K562 (cell line): Measurements from ENCODE around the gene CLIC3. TPM values are rescaled to one million over a fixed set of nuclear protein-coding genes. Genes with fewer than 3 reads are reported as not detected.

Experiments
- CHD1 ChIP-seq: fragments of 200-600 bp; sonication (generic); IDR thresholded peaks from one replicate; pipeline ENCODE4 v1.6.1; 2012; ENCODE audit warnings: mild to moderate bottlenecking, moderate library complexity, low read length, inconsistent platforms
- CREB1 ChIP-seq, 2 experiments: sonication (generic) in 1 of 2; formaldehyde crosslinking in 1 of 2; IDR thresholded peaks; 2 replicates each; pipeline versions ENCODE4 v1.6.1 to v1.8.0; 2012 to 2022; ENCODE audit warnings: inconsistent platforms in 1 of 2, mild to moderate bottlenecking in 1 of 2, missing genetic modification reagents in 1 of 2, moderate library complexity in 1 of 2
- EGR1 ChIP-seq: fragments of 450-650 bp; conservative IDR thresholded peaks from 2 replicates; pipeline ENCODE4 v1.6.1; 2017; ENCODE audit warnings: mild to moderate bottlenecking
- NFIC ChIP-seq: fragments of 450-650 bp; IDR thresholded peaks from 2 replicates; pipeline ENCODE4 v1.6.1; 2017; ENCODE audit warnings: mild to moderate bottlenecking, inconsistent platforms
- RBFOX2 ChIP-seq: fragments of 200-400 bp; formaldehyde crosslinking; IDR thresholded peaks from 2 replicates; pipeline ENCODE4 v1.6.1; 2017; ENCODE audit warnings: low read depth, mild to moderate bottlenecking, low read length, moderate library complexity
- SMARCE1 ChIP-seq: fragments of 450-650 bp; IDR thresholded peaks from 2 replicates; pipeline ENCODE4 v1.7.1; 2016; ENCODE audit warnings: mild to moderate bottlenecking
- ZBTB1 ChIP-seq: sonication (generic); formaldehyde crosslinking; IDR thresholded peaks from 2 replicates; pipeline ENCODE4 v1.8.1; 2023; ENCODE audit warnings: missing genetic modification reagents, low read depth, mild to moderate bottlenecking, borderline replicate concordance
- ZBTB7A ChIP-seq: IDR thresholded peaks from 2 replicates; pipeline ENCODE4 v1.6.1; 2011; ENCODE audit warnings: low read depth, mild to moderate bottlenecking, low read length, moderate library complexity, borderline replicate concordance; ENCODE audit not compliant: control insufficient read depth
- ZFP36 ChIP-seq: fragments of 150-350 bp; IDR thresholded peaks from 2 replicates; pipeline ENCODE4 v1.6.1; 2018; ENCODE audit warnings: low read length, low read depth; ENCODE audit not compliant: partially characterized antibody
- ZNF766 ChIP-seq: fragments of 200-800 bp; sonication (Bioruptor generic); conservative IDR thresholded peaks from 2 replicates; pipeline ENCODE4 v1.6.1; 2016; ENCODE audit warnings: missing genetic modification characterization, missing compliant biosample characterization
- polyA plus RNA-seq, 8 experiments: library from polyadenylated mRNA; depleted of rRNA in 4 of 8; stranded (reverse) in 5 of 8; unstranded in 3 of 8; fragments of >200 nt; fragmentation: Nextera tagmentation in 2 of 8; fragmentation: Illumina TruSeq in 1 of 8; extraction: Ambion mirVana in 2 of 8; extraction: Trizol in 1 of 8; gene quantifications; 2 replicates each; pipeline versions ENCODE4 v1.2.1 to v1.2.3, GENCODE V29; 2011 to 2014; ENCODE audit warnings: inconsistent platforms in 1 of 8, missing spikeins in 1 of 8
- total RNA-seq, 7 experiments: library from RNA; depleted of rRNA in 6 of 7; stranded (reverse); fragments of >200 nt in 6 of 7; fragmentation: Illumina TruSeq in 2 of 7; extraction: Trizol in 2 of 7; gene quantifications; 2 replicates each; pipeline versions ENCODE4 v1.2.1 to v1.2.3, GENCODE V29; 2011 to 2021; ENCODE audit warnings: low replicate concordance in 1 of 7
- TF ChIP-seq, protein P1 (sequence below), 2 experiments: fragments of 450-650 bp; IDR thresholded peaks; 2 replicates each; pipeline ENCODE4 v1.6.1; 2016; ENCODE audit warnings: mild to moderate bottlenecking in 2 of 2, borderline replicate concordance in 1 of 2, low read depth in 1 of 2, moderate library complexity in 1 of 2
- TF ChIP-seq, protein P2 (sequence below), 2 experiments: IDR thresholded peaks; 2 replicates each; pipeline ENCODE4 v1.6.1; 2012; ENCODE audit warnings: improper control_type of control experiment in 2 of 2, low read depth in 2 of 2, low read length in 2 of 2, borderline replicate concordance in 1 of 2
- TF ChIP-seq, protein P3 (sequence below): fragments of 200-800 bp; sonication (Bioruptor generic); IDR thresholded peaks from 2 replicates; pipeline ENCODE4 v1.6.1; 2017; ENCODE audit warnings: missing genetic modification characterization, missing compliant biosample characterization

The CLIC3 gene
- total and polyA plus RNA-seq, 9 of the 15 experiments (the other 6 are each of a cell fraction or from before 2014, with no cell fraction given): 0.27 to 0.29 TPM; not detected in 7

DNA sequence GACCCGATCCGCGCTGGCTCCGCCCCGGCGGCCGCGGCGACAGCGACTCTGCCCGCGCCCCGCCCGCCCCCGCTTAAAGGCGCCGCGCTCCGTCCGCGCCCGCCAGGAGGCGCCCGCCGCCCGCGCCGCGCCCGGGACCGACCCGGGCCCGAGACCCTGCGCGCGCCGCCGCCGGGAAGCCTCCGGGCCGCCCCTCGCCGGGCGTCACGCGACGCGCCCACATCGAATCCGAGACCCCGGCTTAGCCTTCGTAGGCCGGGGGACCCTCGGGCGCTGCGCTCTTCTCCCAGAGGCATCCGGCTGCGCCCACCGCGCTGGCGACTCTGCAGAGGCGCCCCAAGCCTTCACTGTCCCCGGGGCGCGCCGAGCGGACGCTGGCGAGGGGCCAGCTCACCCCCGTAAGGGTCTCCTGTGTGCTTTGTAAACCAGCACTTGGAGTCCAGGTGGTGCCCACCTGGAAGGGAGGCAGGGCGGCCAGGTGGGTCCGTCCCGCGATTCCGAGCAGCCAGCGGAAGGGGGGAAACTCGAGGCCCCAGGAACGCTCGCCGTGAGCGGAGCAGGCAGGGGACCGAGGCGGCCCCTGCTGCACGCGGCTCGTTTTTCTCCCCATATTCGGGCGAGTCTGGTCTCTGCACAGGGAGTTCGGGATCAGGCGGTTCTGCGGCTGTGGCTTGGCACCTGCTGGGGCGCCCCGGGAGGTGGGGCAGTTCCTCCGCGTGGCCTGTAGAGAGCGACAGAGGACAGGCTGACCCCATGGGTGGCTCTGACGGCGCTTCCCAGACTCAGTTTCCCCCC is 32.1 kb upstream of the CLIC3 start (continued):
- TF ChIP-seq, protein P1, sequence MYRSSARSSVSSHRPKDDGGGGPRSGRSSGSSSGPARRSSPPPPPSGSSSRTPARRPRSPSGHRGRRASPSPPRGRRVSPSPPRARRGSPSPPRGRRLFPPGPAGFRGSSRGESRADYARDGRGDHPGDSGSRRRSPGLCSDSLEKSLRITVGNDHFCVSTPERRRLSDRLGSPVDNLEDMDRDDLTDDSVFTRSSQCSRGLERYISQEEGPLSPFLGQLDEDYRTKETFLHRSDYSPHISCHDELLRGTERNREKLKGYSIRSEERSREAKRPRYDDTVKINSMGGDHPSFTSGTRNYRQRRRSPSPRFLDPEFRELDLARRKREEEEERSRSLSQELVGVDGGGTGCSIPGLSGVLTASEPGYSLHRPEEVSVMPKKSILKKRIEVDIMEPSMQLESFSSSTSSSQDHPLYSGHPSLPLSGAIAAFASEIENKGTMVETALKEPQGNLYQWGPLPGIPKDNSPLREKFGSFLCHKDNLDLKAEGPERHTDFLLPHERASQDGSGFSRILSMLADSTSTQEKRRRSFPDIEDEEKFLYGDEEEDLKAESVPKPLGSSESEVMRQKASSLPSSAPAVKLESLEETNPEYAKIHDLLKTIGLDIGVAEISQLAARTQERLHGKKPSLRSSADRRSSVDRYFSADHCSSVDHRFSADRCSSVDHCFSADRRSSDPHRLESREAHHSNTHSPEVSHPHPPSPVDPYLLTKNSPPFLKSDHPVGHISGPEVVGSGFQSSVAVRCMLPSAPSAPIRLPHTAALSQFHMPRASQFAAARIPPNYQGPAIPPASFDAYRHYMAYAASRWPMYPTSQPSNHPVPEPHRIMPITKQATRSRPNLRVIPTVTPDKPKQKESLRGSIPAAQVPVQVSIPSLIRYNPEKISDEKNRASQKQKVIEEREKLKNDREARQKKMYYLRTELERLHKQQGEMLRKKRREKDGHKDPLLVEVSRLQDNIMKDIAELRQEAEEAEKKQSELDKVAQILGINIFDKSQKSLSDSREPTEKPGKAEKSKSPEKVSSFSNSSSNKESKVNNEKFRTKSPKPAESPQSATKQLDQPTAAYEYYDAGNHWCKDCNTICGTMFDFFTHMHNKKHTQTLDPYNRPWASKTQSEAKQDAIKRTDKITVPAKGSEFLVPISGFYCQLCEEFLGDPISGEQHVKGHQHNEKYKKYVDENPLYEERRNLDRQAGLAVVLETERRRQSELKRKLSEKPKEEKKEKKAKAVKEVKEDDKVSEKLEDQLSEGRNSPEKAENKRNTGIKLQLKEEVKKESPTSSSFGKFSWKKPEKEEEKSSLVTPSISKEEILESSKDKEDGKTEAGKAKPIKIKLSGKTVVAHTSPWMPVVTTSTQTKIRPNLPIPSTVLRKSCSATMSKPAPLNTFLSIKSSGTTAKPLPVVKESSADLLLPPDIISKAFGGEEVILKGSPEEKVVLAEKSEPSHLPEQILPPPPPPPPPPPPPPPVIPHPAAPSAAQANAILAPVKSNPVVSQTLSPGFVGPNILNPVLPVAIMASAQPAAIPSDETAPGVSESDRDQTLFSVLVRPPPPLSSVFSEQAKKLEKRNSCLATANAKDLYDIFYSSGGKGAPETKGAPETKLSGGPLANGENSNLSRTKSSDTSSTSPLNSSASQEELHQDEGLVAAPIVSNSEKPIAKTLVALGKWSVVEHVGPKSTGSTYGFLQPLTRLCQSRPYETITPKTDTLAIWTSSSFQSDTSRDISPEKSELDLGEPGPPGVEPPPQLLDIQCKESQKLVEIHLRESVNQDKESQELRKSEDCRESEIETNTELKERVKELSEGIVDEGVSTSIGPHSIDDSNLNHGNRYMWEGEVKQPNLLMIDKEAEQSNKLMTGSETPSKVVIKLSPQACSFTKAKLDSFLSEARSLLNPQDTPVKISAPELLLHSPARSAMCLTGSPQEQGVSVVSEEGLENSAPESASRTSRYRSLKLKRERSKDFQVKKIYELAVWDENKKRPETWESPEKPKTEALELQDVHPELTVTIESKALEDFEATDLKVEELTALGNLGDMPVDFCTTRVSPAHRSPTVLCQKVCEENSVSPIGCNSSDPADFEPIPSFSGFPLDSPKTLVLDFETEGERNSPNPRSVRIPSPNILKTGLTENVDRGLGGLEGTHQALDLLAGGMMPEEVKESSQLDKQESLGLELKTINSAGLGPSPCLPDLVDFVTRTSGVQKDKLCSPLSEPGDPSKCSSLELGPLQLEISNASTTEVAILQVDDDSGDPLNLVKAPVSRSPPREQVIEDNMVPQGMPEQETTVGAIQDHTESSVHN (IDR thresholded peaks at IDR 0.05; ENCODE audit: borderline replicate concordance in 1 of 2, low read depth in 1 of 2): no peak
- TF ChIP-seq ZBTB7A: peak; percentile 70; the same call in 1 of the 2 replicates
- no peak for TF ChIP-seq CHD1
- TF ChIP-seq ZFP36: peak; percentile 12
- TF ChIP-seq, protein P2, sequence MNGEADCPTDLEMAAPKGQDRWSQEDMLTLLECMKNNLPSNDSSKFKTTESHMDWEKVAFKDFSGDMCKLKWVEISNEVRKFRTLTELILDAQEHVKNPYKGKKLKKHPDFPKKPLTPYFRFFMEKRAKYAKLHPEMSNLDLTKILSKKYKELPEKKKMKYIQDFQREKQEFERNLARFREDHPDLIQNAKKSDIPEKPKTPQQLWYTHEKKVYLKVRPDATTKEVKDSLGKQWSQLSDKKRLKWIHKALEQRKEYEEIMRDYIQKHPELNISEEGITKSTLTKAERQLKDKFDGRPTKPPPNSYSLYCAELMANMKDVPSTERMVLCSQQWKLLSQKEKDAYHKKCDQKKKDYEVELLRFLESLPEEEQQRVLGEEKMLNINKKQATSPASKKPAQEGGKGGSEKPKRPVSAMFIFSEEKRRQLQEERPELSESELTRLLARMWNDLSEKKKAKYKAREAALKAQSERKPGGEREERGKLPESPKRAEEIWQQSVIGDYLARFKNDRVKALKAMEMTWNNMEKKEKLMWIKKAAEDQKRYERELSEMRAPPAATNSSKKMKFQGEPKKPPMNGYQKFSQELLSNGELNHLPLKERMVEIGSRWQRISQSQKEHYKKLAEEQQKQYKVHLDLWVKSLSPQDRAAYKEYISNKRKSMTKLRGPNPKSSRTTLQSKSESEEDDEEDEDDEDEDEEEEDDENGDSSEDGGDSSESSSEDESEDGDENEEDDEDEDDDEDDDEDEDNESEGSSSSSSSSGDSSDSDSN (IDR thresholded peaks at IDR 0.05; ENCODE audit: borderline replicate concordance in 1 of 2, low read depth in 2 of 2, low read length in 2 of 2): peak in 1 of 2 experiments; percentile 34; a peak in 1 of 4 replicates
- peak; percentile 57; the same call in 1 of the 2 replicates for TF ChIP-seq ZNF766 (CRISPR knock-in tag)
- peak; percentile 86 for TF ChIP-seq NFIC
- 0 out of 2 replicates have a peak, but pooled peaks have one; percentile 24 for TF ChIP-seq SMARCE1
- peak; percentile 33 for TF ChIP-seq EGR1
- TF ChIP-seq, protein P3, sequence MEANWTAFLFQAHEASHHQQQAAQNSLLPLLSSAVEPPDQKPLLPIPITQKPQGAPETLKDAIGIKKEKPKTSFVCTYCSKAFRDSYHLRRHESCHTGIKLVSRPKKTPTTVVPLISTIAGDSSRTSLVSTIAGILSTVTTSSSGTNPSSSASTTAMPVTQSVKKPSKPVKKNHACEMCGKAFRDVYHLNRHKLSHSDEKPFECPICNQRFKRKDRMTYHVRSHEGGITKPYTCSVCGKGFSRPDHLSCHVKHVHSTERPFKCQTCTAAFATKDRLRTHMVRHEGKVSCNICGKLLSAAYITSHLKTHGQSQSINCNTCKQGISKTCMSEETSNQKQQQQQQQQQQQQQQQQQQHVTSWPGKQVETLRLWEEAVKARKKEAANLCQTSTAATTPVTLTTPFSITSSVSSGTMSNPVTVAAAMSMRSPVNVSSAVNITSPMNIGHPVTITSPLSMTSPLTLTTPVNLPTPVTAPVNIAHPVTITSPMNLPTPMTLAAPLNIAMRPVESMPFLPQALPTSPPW (CRISPR knock-in tag): peak; percentile 92
- TF ChIP-seq RBFOX2: peak; percentile 56
- TF ChIP-seq CREB1 (IDR thresholded peaks at IDR 0.05): no peak
- TF ChIP-seq CREB1 (CRISPR knock-in tag; IDR thresholded peaks at IDR 0.05): 0 out of 2 replicates have a peak, but pooled peaks have one; percentile 5
- TF ChIP-seq ZBTB1 (CRISPR knock-in tag): 0 out of 2 replicates have a peak, but pooled peaks have one; percentile 15
